ENCODE data around the gene PCLO. TPM values are rescaled to one million over a fixed set of nuclear protein-coding genes. Genes with fewer than 3 reads are reported as not detected.

PCLO gene
- total and polyA plus RNA-seq, 9 of the 15 experiments (the other 6 are each of a cell fraction or from before 2014, with no cell fraction given), result under 0.01 to 0.01 TPM; not detected in 7

- TF ChIP-seq IFI16 (CRISPR knock-in tag; IDR thresholded peaks at IDR 0.05), result no peak
- no peak for TF ChIP-seq MTF1 (CRISPR knock-in tag; IDR thresholded peaks at IDR 0.05; ENCODE audit: borderline replicate concordance)
- no peak for TF ChIP-seq TGIF2 (CRISPR knock-in tag; IDR thresholded peaks at IDR 0.05)
- no peak for TF ChIP-seq ZBTB40 (IDR thresholded peaks at IDR 0.05)
- no peak for TF ChIP-seq ZBTB40 (CRISPR knock-in tag; IDR thresholded peaks at IDR 0.05)
These were observed 47.8 kb upstream of the PCLO start (continued) for GRCh38 chr7:83210479-83210878.
